GM20000 (cell line): Measurements from ENCODE around the gene TLR9.

Experiments used
- DNase-seq: peaks from one replicate; pipeline ENCODE4 v3.0.0; 2012; ENCODE audit warnings: low spot score
- CTCF ChIP-seq: IDR thresholded peaks from 2 replicates; pipeline ENCODE4 v1.5.1; 2012; ENCODE audit warnings: mild to moderate bottlenecking, control low read depth; ENCODE audit errors: extremely low read depth, missing control alignments

The TLR9 gene

DNA sequence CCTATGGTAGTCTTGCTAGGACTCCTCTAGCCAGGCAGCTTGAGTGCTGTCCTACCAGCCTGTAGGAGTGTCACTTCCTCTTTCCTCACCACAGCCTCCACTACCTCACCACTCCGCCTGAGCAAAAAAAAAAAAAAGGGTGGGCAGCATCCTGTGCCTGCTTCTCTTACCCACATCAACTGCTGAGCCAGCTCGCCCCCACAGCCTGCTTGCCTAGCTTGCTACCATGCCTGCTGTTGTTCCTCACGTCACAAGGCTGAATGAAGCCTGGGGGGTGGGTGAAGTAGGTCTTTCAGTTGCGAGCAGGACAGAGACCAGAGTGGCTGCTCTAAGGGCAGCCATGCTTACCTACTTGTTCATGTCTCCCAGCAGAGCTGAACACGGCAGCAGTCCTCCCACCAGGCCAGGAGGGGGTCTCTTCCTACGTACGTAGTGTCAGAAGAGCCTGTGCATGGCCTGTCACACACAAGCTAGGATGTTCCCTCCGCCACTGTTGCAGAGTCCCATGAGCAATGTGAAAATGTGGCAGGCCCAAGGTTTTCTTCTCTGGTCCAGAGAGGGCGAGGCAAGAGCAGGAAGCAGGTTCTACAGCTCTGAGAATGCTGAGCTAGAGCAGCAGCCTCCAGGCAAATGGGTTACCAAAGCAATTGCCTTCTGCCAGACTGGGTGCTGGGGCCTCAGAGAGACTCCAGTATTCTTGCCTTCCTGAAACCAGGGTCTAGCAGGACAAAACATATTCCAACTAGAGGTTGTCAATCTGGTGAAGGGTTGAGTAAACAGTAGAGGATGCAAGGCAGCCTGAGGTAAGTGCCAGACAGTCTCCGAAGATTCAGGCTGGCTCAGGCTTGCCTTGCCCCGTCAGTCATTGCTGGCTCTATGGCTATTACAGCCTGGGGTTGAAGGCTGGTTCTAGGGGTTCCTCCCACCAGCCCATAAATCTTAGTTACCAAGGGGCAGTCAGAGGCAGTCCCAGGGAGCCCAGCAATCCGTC is 28.2 kb upstream of the TLR9 start:
- TF ChIP-seq CTCF: no peak
- DNase-seq: peak; percentile 89

- no peak for DNase-seq
- TF ChIP-seq CTCF: no peak
Measured at GRCh38 chr3:52250122-52250521, 24.7 kb upstream of the TLR9 start.

- no peak for DNase-seq
- TF ChIP-seq CTCF: no peak
Measured at GRCh38 chr3:52249683-52250082, 24.2 kb upstream of the TLR9 start.

DNA sequence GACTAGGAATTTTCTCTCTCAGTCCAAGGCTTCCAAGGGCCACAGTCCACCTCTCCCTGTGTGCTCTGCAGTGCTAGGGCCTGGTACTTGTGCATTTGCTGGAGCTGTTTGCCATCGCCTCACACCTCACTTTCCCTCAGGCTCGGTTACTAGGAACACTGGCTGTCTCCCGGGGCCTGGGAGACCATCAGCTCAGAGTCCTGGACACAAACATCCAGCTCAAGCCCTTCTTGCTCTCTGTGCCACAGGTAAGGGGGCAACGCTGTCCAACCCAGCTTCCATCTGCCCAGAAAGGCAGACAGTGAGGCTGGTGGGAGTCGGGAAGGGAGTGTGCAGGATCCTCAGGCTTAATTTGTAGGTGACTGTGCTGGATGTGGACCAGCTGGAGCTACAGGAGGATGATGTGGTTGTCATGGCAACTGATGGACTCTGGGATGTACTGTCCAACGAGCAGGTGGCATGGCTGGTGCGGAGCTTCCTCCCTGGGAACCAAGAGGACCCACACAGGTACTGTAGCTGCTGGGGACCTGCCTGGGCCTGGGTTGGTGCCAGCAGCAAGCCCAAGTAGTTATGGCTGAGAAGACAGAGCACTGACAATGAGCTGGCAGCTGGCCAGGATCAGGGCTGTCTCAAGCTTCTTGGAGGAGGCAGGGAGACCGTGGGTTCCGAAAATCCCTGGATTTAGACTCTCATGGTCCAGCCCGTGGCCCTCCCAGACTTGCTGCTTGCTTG is 23.5 kb upstream of the TLR9 start:
- DNase-seq: no peak
- no peak for TF ChIP-seq CTCF

- no peak for DNase-seq
- no peak for TF ChIP-seq CTCF
Measured at GRCh38 chr3:52248165-52248541, 22.7 kb upstream of the TLR9 start.

GRCh38 chr3:52247409-52248164 is 22.1 kb upstream of the TLR9 start:
- TF ChIP-seq CTCF: no peak
- peak; percentile 9 for DNase-seq
